Activated CD8-positive, alpha-beta memory T cell treated with anti-CD3 and anti-CD28 coated beads, Interleukin-2, amount 50 U/mL, for 24 hours (primary cell): ENCODE measurements around the gene ZNF322.

Experiments
- DNase-seq: peaks from one replicate; pipeline ENCODE4 v3.0.0-alpha.2; 2020; ENCODE audit errors: extremely low read depth

Gene ZNF322

GRCh38 chr6:26613689-26614683 is 45.6 kb downstream of the ZNF322 start:
- DNase-seq: no peak

GRCh38 chr6:26613201-26613600 is 46.3 kb downstream of the ZNF322 start:
- no peak for DNase-seq

- no peak for DNase-seq
These were observed 47.9 kb downstream of the ZNF322 start for GRCh38 chr6:26611599-26611998.

- DNase-seq: no peak
These were observed 50.1 kb downstream of the ZNF322 start for GRCh38 chr6:26609463-26609862.

GRCh38 chr6:26607434-26608230 is 51.9 kb downstream of the ZNF322 start:
- peak; percentile 17 for DNase-seq

GRCh38 chr6:26604797-26605196 is 54.7 kb downstream of the ZNF322 start:
- no peak for DNase-seq

- DNase-seq: no peak
These were observed 55.5 kb downstream of the ZNF322 start for GRCh38 chr6:26604026-26604425.

- no peak for DNase-seq
These were observed 57.3 kb downstream of the ZNF322 start for GRCh38 chr6:26602262-26602661.

GRCh38 chr6:26600759-26601158 is 58.8 kb downstream of the ZNF322 start:
- DNase-seq: no peak

GRCh38 chr6:26599591-26599990 is 60.0 kb downstream of the ZNF322 start:
- no peak for DNase-seq

- DNase-seq: no peak
These were observed 60.4 kb downstream of the ZNF322 start for GRCh38 chr6:26599134-26599533.

GRCh38 chr6:26598267-26598666 is 61.3 kb downstream of the ZNF322 start:
- DNase-seq: no peak

GRCh38 chr6:26597821-26598220 is 61.7 kb downstream of the ZNF322 start:
- DNase-seq: no peak

- no peak for DNase-seq
These were observed 62.2 kb downstream of the ZNF322 start for GRCh38 chr6:26597389-26597766.

- peak; percentile 95 for DNase-seq
These were observed 62.8 kb downstream of the ZNF322 start, which contains the start of gene ABT1 for GRCh38 chr6:26596579-26597388. Gene ABT1, plus strand, starts transcription at chr6:26596953. Its CDS starts 30 bp downstream, at chr6:26596983.

GRCh38 chr6:26595669-26596269 is 63.8 kb downstream of the ZNF322 start:
- peak; percentile 63 for DNase-seq

- DNase-seq: peak; percentile 35
These were observed 64.6 kb downstream of the ZNF322 start for GRCh38 chr6:26594730-26595632.

GRCh38 chr6:26594131-26594498 is 65.4 kb downstream of the ZNF322 start:
- no peak for DNase-seq

GRCh38 chr6:26593278-26594130 is 66.0 kb downstream of the ZNF322 start:
- no peak for DNase-seq
